ENCODE measurements around the gene ZW10.
A peak's percentile ranks its signal among the peaks of the same experiment; 100 is the strongest.
"Not testable (repeated sequence)": the region's sequence is repeated elsewhere in the genome, so short reads cannot be mapped to it uniquely, and the experiment has no call there.

The ZW10 gene

GRCh38 chr11:113760241-113760640, 13.3 kb downstream of the ZW10 start:
- DNase-seq, result no peak

- DNase-seq, result no peak
Measured at GRCh38 chr11:113752932-113753331, 20.6 kb downstream of the ZW10 start.

GRCh38 chr11:113736323-113736722, 37.2 kb downstream of the ZW10 start:
- peak in 1 of 5 donors; percentile 7 for DNase-seq

- no peak for DNase-seq
Measured at GRCh38 chr11:113732092-113732491, 41.4 kb downstream of the ZW10 start.

DNA sequence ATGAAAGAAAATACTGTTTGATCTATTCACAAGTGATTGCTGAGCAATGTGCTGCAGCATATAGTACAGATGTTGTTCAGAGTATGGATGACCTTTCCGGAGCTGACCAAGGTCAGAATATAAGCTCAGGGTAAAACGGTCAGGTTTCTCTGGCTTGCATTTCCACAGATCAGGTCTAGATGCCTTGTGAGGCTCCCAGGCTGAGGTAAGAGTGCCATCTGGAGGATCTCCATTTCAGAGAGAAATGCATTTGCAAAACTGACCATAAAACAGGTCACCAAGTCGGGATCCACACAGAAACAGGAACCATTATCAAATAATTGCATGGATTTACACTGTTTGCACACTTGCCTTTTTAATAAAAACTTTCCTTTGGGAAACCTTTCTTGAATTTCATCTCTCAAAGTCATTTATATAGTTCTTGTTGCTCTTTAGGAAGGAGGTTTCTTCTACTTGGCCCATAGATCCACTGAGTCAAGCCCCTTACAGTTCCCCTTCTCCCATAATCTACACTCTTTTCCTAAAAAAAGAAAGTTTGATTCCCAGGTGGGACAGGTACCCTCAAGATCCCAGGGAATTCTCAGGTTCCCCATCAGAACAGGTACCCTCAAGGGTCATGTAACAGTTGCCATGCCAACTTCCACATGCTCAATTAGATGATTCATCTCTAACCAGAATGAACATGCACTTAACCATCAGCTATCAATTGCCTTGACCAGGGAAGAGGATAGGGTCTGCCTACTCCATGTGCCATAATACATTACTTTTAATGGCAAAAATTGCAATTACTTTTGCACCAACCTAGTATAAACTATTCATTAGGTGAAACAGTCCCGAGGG, 42.4 kb downstream of the ZW10 start:
- DNase-seq, result peak in 1 of 5 donors; percentile 8

GRCh38 chr11:113729456-113729855, 44.0 kb downstream of the ZW10 start:
- DNase-seq, result no peak

DNA sequence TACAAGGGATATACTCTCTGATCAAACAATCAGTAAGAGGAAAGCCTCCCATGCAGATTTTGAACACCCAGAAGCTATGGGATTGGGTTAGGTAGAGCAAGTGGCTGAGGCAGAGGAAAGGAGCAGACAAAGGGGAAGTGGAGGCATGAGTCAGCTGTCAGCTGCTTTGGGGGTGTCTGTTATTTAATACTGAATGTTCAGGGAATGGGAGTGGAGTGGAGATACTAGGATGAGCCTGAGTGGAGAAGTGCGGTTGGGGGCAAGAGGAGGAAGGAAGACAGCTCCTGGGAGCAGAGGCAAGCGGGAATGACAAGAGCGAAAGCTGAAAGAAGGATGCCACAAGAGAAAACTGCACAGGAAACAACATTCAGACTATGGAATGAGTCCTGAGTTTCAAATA, 44.7 kb downstream of the ZW10 start:
- no peak for DNase-seq

DNA sequence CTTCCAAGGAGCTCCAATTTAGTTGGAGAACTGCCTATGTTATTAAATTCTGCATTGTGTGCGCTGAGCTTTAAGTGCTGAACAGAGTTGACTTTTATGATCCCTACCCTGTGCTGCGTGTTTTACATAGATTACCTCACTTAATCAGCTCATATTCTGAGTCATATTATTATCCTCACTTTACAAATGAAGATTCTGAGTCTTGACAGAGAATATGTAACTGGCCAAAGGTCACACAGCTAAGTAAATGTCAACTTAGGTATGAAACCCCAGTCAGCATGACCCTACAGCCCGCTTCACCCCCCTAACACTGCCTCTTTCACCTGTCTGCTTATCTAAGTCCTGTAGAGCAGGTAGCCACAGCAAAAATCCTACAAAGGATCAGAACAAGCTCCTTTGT, 47.6 kb downstream of the ZW10 start:
- DNase-seq, result no peak

DNA sequence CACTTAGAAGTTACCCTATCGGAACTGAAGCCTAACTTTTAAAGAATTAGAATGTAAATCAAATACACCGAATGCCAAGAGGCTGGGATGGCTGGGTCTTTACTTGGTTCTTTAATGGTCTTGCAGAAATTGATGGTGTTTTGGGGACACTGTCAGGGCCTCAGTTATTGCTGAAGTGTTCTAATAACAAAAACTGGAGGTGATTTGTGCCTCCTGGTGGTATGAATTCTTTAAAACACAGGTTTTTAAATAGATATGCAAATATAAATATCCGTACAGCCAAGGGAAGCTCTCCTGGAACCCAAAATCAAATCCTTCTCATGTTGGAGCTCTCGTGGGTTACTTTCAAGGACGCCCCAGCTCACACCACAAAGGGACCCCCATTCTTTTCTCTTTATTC, 48.1 kb downstream of the ZW10 start:
- no peak for DNase-seq

- DNase-seq, result no peak
Measured at GRCh38 chr11:113724778-113725177, 48.7 kb downstream of the ZW10 start.

DNA sequence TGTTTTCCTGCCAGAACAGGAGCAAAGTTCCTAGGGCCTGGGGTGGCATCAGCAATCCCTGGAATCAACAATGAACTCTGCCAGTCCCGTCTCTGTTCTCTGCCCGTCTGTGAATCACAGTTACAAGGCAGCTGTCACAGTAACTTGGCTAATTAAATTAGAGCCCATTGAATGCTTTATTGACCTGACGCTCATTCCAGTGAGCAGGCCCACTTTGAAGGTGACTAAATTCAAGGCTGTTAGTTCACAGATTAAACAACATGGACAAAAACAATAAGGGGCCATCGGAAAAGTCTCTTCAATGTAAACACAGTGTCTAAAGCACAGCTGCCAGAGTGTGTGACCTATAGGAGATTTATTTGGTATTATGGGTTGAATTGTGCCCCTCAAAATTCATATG, 49.7 kb downstream of the ZW10 start:
- no peak for DNase-seq

DNA sequence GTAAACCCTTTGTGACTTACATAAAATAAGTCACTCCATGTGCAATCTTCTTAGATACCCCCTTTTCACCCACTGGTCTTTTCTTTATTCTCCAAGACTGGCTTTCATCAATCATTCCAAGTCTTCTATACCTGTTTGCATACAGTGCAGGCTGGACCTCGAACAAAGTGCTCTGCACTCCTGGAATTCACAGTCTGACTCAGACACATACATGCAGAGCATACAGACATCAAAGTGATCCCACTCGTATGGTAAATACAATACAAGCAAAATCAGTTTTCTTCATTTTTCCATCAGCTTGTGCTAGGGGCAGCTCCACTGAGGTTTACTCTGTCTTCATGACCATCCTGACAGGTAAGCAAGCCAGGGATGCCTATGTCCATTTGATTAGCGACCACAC, 50.6 kb downstream of the ZW10 start:
- no peak for DNase-seq

GRCh38 chr11:113722221-113722620, 51.3 kb downstream of the ZW10 start:
- DNase-seq, result no peak

DNA sequence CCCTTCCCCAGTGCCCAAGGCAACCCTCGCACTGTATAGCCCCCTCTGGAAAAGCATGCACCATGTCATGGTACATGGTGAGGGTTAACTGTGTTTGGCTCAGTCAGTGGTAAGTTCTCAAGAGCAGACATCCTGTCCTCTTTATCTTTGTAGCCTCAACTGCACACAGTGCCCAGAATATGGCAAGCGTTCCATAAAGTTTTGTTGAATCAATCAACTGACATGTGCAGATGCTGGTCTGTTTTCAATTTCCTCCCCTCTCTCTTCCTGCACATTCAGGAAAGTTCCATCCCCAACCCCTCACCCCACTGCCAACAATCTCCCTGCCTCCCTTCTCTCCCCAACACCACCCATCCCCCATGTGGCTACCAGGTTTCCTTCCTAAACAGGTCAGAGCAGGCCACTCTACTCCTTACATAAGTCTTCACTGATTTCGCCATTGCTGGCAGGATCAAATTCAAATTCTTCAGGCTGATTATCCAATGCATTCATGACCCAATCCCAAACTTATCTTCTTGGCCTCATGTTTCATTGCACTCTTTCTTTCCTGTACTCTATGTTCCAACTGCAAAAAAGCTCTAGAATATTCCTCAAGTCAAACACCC, 51.9 kb downstream of the ZW10 start:
- DNase-seq, result no peak

GRCh38 chr11:113720478-113720877, 53.0 kb downstream of the ZW10 start:
- DNase-seq, result not testable (repeated sequence)

- no peak for DNase-seq
Measured at GRCh38 chr11:113715882-113716625, 57.4 kb downstream of the ZW10 start.

DNA sequence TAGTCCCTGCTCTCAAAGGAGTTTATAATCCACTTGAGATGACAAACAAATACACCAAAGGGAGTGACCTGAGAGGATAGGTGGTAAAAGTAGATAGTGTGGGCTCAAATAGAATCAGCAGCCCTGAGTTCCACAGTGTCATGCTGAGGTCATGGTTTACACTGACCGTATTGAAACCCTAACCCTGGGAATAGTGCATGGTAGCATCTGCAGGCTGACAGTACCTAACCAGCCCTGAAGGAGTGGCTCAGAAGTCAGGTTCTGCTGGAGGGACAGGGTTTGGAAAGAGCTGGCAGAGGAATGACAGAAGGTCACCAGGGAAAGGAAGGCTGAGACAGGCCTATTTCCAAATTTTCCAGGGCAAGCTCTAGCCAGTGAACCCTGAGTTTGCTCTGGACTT, 58.2 kb downstream of the ZW10 start:
- no peak for DNase-seq

DNA sequence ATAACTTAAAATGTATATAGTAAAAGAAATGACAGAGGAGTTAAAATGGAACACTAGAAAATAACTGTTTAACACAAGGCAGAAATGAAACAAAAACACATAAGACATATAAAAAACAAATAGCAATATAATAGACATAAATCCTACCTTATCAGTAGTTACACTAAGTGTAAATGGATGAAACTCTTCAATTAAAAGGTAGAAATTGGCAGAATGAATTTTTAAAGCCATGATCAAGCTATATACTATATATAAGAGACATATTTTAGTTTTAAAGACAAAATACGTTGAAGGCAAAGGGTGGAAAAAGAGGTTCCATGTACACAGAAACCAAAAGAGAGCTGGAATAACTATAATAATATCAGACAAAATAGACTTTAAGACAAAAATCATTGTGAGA, 62.5 kb downstream of the ZW10 start:
- no peak for DNase-seq

DNA sequence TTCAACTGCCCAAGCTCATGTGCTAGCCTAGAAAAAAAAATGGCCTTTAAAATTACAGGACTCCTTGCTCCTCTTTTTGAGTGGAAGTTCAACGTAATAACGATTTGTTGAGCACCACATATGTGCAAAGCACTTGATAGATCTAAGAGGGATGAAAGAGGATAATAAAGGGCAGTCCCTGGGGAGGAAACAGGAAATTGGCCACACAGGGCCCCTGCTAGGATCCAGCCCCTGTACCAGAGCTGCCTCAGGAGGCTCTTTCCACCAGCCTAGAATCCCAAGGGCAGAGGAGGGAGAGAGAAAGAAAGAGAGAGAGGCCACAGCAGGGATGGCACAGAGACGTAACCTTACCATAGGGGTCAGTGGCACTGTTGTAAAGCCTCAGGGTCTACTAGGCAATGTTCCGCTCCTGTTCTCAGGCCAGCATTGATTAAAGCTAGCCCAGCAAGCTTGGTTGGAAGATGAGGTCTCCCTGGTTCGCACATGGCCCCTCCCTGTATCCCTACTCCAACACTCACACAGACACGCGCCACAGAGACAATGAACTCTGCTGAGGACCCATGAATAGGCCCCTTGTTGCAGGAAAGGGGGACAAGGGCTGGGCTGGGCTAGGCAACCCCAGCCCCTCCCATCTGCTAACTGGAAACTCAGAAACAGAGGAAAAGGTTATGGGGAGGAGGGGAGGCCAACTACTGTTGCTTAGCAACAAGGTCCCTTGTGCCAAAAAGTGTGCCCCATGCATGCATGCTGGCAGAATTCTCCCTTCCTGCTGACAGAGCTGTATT, 67.4 kb downstream of the ZW10 start, which contains the start of gene TMPRSS5:
TSS of gene TMPRSS5 (minus strand) at position 438 of the 785 bp plus-strand sequence. CDS start at position 354, 84 bp downstream.
- no peak for DNase-seq

DNA sequence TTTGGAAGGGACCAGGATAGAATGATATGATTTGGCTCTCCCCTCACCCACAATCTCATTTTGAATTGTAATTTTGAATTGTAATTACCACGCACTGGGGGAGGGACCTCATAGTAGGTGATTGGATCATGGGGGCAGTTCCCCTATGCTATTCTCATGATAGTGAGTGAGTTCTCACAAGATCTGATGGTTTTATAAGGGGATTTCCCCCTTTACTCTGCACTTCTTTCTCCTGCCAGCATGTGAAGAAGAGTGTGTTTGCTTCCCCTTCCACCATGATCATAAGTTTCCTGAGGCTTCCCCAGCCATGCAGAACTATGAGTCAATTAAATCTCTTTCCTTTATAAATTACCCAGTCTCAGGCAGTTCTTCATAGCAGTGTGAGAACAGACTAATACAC, 69.9 kb downstream of the ZW10 start:
- DNase-seq, result not testable (repeated sequence)

DNA sequence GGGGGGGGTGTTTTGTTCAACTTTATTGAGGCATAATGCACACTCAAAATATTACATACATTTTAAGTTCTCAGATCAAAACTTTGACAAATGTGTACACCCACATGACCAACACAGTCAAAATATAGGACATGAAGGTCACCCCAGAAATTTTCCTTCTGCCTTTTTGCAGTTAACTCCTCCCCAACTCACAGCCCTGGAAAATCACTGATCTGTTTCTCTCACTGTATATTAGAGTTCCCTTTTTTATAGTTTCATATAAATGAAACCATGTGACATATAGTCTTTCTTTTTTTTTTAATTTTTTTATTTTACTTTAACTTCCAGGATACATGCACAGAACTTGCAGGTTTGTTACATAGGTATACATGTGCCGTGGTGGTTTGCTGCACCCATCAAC, 72.0 kb downstream of the ZW10 start:
- DNase-seq, result no peak

DNA sequence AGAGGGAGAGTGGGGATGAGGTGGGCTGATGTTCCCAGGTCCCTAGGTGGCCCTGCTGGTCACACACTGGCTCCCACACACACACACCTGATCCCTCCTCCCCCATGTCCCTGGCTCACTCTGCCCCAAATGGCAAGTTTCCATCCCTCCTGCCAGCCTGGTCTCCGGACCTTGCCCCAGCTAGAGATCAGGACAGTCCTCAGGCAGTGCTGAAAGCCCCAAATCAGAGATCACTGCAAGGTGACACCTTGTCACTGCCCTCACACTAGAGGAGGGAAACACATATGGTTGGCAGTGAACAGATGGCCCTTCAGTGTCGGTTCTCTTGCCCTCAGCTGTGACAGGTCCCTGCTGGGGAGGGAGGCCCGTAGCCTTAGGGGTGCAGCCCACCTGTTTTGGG, 75.0 kb downstream of the ZW10 start:
- DNase-seq, result no peak

All from T-helper 1 cell (primary cell).